IMR-90 (cell line): ENCODE data around the gene NACC2. TPM values are rescaled to one million over a fixed set of nuclear protein-coding genes. Genes with fewer than 3 reads are reported as not detected.

ENCODE experiments used
- ATAC-seq: fragments of 200-7000 bp; cut with Tn5 transposase; 2 replicates; pipeline ENCODE4 v1.9.1; 2020; ENCODE audit warnings: low read depth, mild to moderate bottlenecking, moderate library complexity
- BruUV-seq: library from RNA; stranded (reverse); fragments of 400-500 nt; replicated peaks from 2 replicates; lab custom pipeline; 2021; lab: Mats Ljungman, UMichigan
- CTCF ChIA-PET: fragments of 300-600 bp; formaldehyde crosslinking; extraction: SDS; loops from one replicate; lab custom pipeline; 2021; ENCODE audit warnings: antibody characterized with exemption; lab: Yijun Ruan, JAX
- POLR2A ChIA-PET: fragments of 300-600 bp; sonication (Branson Sonifier 250); formaldehyde crosslinking; loops from one replicate; lab custom pipeline; 2022; ENCODE audit warnings: antibody characterized with exemption; ENCODE audit not compliant: unreplicated experiment; lab: Charles Lee
- DNase-seq: peaks from one replicate; pipeline ENCODE4 v3.0.0; 2013
- H2AFZ ChIP-seq: replicated peaks from 2 replicates; pipeline ENCODE3; 2013; ENCODE audit warnings: low read length, mild to moderate bottlenecking; ENCODE audit not compliant: poor library complexity
- H2AK5ac ChIP-seq: 2 replicates; pipeline ENCODE4 v1.6.1; 2013; ENCODE audit warnings: low read depth, low read length, inconsistent platforms
- H2AK9ac ChIP-seq: replicated peaks from 2 replicates; pipeline ENCODE3; 2013; ENCODE audit warnings: mild to moderate bottlenecking, low read depth, low read length, moderate library complexity; ENCODE audit not compliant: poor library complexity
- H2BK120ac ChIP-seq: 2 replicates; pipeline ENCODE4 v1.6.1; 2013; ENCODE audit warnings: low read depth, low read length, inconsistent platforms
- H2BK15ac ChIP-seq: 3 replicates; pipeline ENCODE4 v1.6.1; 2013; ENCODE audit warnings: low read depth, low read length, inconsistent platforms
- H2BK20ac ChIP-seq: 2 replicates; pipeline ENCODE4 v1.6.1; 2013; ENCODE audit warnings: low read depth, mild to moderate bottlenecking, inconsistent platforms, low read length, moderate library complexity
- H2BK5ac ChIP-seq: 2 replicates; pipeline ENCODE4 v1.6.1; 2013; ENCODE audit warnings: mild to moderate bottlenecking, low read depth, low read length, inconsistent platforms; ENCODE audit not compliant: poor library complexity, severe bottlenecking
- H3K14ac ChIP-seq: replicated peaks from 2 replicates; pipeline ENCODE4 v1.6.1; 2013; ENCODE audit warnings: low read depth, low read length, inconsistent platforms
- H3K18ac ChIP-seq: 2 replicates; pipeline ENCODE4 v1.6.1; 2013; ENCODE audit warnings: low read depth, low read length, control low read depth
- H3K23ac ChIP-seq: 2 replicates; pipeline ENCODE4 v1.6.1; 2013; ENCODE audit warnings: low read depth, low read length, inconsistent platforms
- H3K27ac ChIP-seq: 2 replicates; pipeline ENCODE4 v1.5.1; 2013; ENCODE audit warnings: mild to moderate bottlenecking, control low read depth, low read length; ENCODE audit not compliant: insufficient read depth
- H3K27me3 ChIP-seq: 2 replicates; pipeline ENCODE4 v1.6.1; 2013; ENCODE audit warnings: low read length; ENCODE audit not compliant: control insufficient read depth, insufficient read depth
- H3K36me3 ChIP-seq: 2 replicates; pipeline ENCODE4 v1.6.1; 2013; ENCODE audit warnings: low read length, mixed read lengths; ENCODE audit not compliant: control insufficient read depth, insufficient read depth
- H3K4ac ChIP-seq: 2 replicates; pipeline ENCODE4 v1.6.1; 2013; ENCODE audit warnings: low read depth, low read length, inconsistent platforms
- H3K4me1 ChIP-seq: 2 replicates; pipeline ENCODE4 v1.6.1; 2013; ENCODE audit warnings: low read length, mixed read lengths; ENCODE audit not compliant: control insufficient read depth, insufficient read depth
- H3K4me2 ChIP-seq: 2 replicates; pipeline ENCODE4 v1.6.1; 2013; ENCODE audit warnings: low read depth, mild to moderate bottlenecking, control low read depth, low read length, moderate library complexity
- H3K4me3 ChIP-seq: 2 replicates; pipeline ENCODE4 v1.5.1; 2013; ENCODE audit warnings: low read depth, mild to moderate bottlenecking, control low read depth, low read length, moderate library complexity; ENCODE audit not compliant: insufficient read depth
- H3K56ac ChIP-seq: 2 replicates; pipeline ENCODE4 v1.6.1; 2013; ENCODE audit warnings: low read length, inconsistent platforms; ENCODE audit not compliant: insufficient read depth; ENCODE audit errors: extremely low read depth
- H3K79me1 ChIP-seq, 2 experiments: 2 replicates each; pipeline ENCODE4 v1.6.1; 2013; ENCODE audit warnings: low read length in 2 of 2, inconsistent platforms in 1 of 2, low read depth in 1 of 2
- H3K9ac ChIP-seq: 2 replicates; pipeline ENCODE4 v1.6.1; 2013; ENCODE audit warnings: low read depth, low read length, control low read depth
- H3K9me1 ChIP-seq: 2 replicates; pipeline ENCODE4 v1.6.1; 2013; ENCODE audit warnings: low read length, inconsistent platforms; ENCODE audit not compliant: insufficient read depth
- H3K9me3 ChIP-seq: 2 replicates; pipeline ENCODE4 v1.6.1; 2013; ENCODE audit warnings: low read length; ENCODE audit not compliant: control insufficient read depth, insufficient read depth
- H4K20me1 ChIP-seq: 2 replicates; pipeline ENCODE4 v1.6.1; 2013; ENCODE audit warnings: low read length, inconsistent platforms; ENCODE audit not compliant: insufficient read depth
- H4K5ac ChIP-seq: 2 replicates; pipeline ENCODE4 v1.6.1; 2013; ENCODE audit warnings: mild to moderate bottlenecking, low read depth, low read length, control low read depth
- H4K8ac ChIP-seq, 2 experiments: 2 replicates each; pipeline ENCODE4 v1.6.1; 2013; ENCODE audit warnings: low read depth in 2 of 2, low read length in 2 of 2, control low read depth in 1 of 2, inconsistent platforms in 1 of 2
- H4K91ac ChIP-seq: 2 replicates; pipeline ENCODE4 v1.6.1; 2013; ENCODE audit warnings: low read depth, low read length, inconsistent platforms; ENCODE audit not compliant: insufficient read depth
- RFX5 ChIP-seq: IDR thresholded peaks from 2 replicates; pipeline ENCODE4 v1.8.0; 2012; ENCODE audit warnings: low read depth, mild to moderate bottlenecking, low read length, moderate library complexity
- WGBS, 2 experiments: methylation state at CpG; one replicate each; pipeline versions ENCODE4 v1.1.5 to v1.1.7; 2013; ENCODE audit warnings: missing lambda C conversion rate in 2 of 2; ENCODE audit not compliant: insufficient read length in 1 of 2; ENCODE audit errors: extremely low coverage in 2 of 2; 5-methylcytosine and 5-hydroxymethylcytosine counted together
- dilution Hi-C: fragments of 300-500 bp; cut with HindIII; formaldehyde crosslinking; loops from one replicate; pipeline ENCODE4 v1.14.3; 2018; ENCODE audit warnings: low sequenced_read_pairs; ENCODE audit not compliant: unreplicated experiment
- in situ Hi-C: fragments of 300-500 bp; cut with MboI; formaldehyde crosslinking; loops from 3 replicates; pipeline ENCODE4 v1.14.3; 2019; ENCODE audit warnings: low sequenced_read_pairs, inconsistent platforms, mixed read lengths
- intact Hi-C: fragments of 100-400 bp; cut with micrococcal nuclease; formaldehyde crosslinking; loops from 2 replicates; pipeline ENCODE4 v1.10.0; 2022
- polyA plus RNA-seq, 3 experiments: library from polyadenylated mRNA; depleted of rRNA; stranded (reverse); fragments of >200 nt; gene quantifications; 2 replicates each; pipeline ENCODE4 v1.2.3, GENCODE V29; 2012; ENCODE audit warnings: low replicate concordance in 1 of 3
- total RNA-seq: library from RNA; depleted of rRNA; stranded (reverse); fragments of >200 nt; gene quantifications from 2 replicates; pipeline ENCODE4 v1.2.3, GENCODE V29; 2012

The NACC2 gene
- total and polyA plus RNA-seq, 2 of the 4 experiments (the other 2 are of a cell fraction): 7.9 to 19.0 TPM

DNA sequence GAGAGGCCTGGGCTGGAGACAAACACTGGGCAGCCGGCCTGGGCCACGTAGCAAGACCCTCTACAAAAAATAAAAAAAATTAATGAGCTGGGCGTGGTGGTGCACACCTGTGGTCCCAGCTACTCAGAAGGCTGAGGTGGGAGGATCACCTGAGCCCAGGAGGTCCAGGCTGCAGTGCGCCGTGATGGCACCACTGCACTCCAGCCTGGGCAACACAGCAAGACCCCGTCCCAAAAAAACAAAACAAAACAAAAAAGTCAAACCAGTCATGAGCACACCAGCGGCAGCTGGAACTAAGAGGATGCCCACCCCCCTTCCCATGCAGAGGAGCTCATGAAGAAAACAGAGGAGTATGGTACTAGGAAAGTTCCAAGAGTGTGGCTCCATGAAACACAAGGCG is 131.8 kb downstream of the NACC2 start:
- no TSS peak for BruUV-seq
- H2BK20ac ChIP-seq: no peak overlapping the region

More for the DNA sequence above, 131.8 kb downstream of the NACC2 start:
- Histone ChIP-seq H4K5ac (no peak overlapping the region), H2BK15ac (no peak overlapping the region), H4K91ac (no peak overlapping the region), H3K27ac (no peak overlapping the region), H3K36me3 (no peaks in the 10 kb centered on the region), H2AFZ (no peak overlapping the region), H3K27me3 (no peaks in the 10 kb centered on the region; the same call in 1 of the 2 replicates), H4K20me1 (peaks cover 19% of the 10 kb centered on the region), H3K4ac (no peak overlapping the region), H4K8ac (no peak overlapping the region), H3K56ac (no peak overlapping the region), H3K9me1 (peaks cover 3% of the 10 kb centered on the region; the same call in 1 of the 2 replicates), H3K9ac (no peak overlapping the region), H3K14ac (no peak overlapping the region), H3K4me3 (no peak overlapping the region), H3K79me1 (peaks cover 19 to 26% of the 10 kb centered on the region in 2 experiments), H2AK9ac (no peak overlapping the region), H3K4me2 (no peak overlapping the region), H2AK5ac (no peak overlapping the region), H3K23ac (no peak overlapping the region), H3K18ac (no peak overlapping the region), H3K4me1 (no peaks in the 10 kb centered on the region; the same call in none of the 2 replicates), H2BK5ac (no peak overlapping the region), H3K9me3 (no peaks in the 10 kb centered on the region), H2BK120ac (no peak overlapping the region)
- ATAC-seq (no peak), DNase-seq (no peak)
- POLR2A ChIA-PET: no interaction called here
- in situ Hi-C loops: loop anchor here (5.0 kb wide), 1 partner anchor 159 kb away; no protein-coding TSS in a partner anchor
- no CpG with 5 or more reads among the region's 8 CpGs for WGBS, 2 experiments
- dilution Hi-C loops: no loop called here
- no peak for TF ChIP-seq RFX5
- CTCF ChIA-PET: interaction anchor here (1.3 kb wide), 1 partner anchor 159 kb away, joined by 4 read pairs; no protein-coding TSS in a partner anchor
- intact Hi-C loops: loop anchor here (5.0 kb wide), 1 partner anchor 261 kb away; the partner anchor contains the start of gene KCNT1
